NB4 (cell line): ENCODE results near the gene TRIP6.
A peak's percentile ranks its signal among the peaks of the same experiment; 100 is the strongest.

Experiments used
- DNase-seq: peaks from one replicate; pipeline ENCODE4 v3.0.0; 2010; ENCODE audit warnings: low read depth
- H3K4me3 ChIP-seq: one replicate; pipeline ENCODE4 v1.5.1; 2011; ENCODE audit warnings: mild to moderate bottlenecking, low read depth, low read length, moderate library complexity
- CTCF ChIP-seq: IDR thresholded peaks from one replicate; pipeline ENCODE4 v1.5.1; 2012; ENCODE audit warnings: low read depth, low read length
- MAX ChIP-seq: IDR thresholded peaks from 2 replicates; pipeline ENCODE4 v1.6.1; 2011; ENCODE audit warnings: low read depth, low read length
- MYC ChIP-seq: IDR thresholded peaks from 2 replicates; pipeline ENCODE4 v1.6.1; 2011; ENCODE audit warnings: low read depth, low read length
- POLR2A ChIP-seq: IDR thresholded peaks from 2 replicates; pipeline ENCODE4 v1.6.1; 2011; ENCODE audit warnings: mild to moderate bottlenecking; ENCODE audit not compliant: insufficient read length; ENCODE audit errors: extremely low read depth

TRIP6 gene

GRCh38 chr7:100827330-100828226, 39.6 kb upstream of the TRIP6 start, which contains the start of gene EPHB4:
TSS of gene EPHB4 (minus strand) at chr7:100827523. CDS start at chr7:100827030, 493 bp downstream.
- TF ChIP-seq MYC = no peak
- TF ChIP-seq CTCF = peak; percentile 60
- H3K4me3 ChIP-seq = peak within 1 kb of the TSS; percentile 54
- DNase-seq = peak; percentile 81

- H3K4me3 ChIP-seq = no peak overlapping the region
- TF ChIP-seq MAX (no peak), MYC (no peak), CTCF (no peak), POLR2A (no peak)
- no peak for DNase-seq
Measured at GRCh38 chr7:100829150-100829716, 38.0 kb upstream of the TRIP6 start.

- TF ChIP-seq MYC (no peak), CTCF (no peak), MAX (no peak), POLR2A (no peak)
- no peak for DNase-seq
- H3K4me3 ChIP-seq = no peak overlapping the region
Measured at GRCh38 chr7:100830396-100830795, 36.8 kb upstream of the TRIP6 start.

- H3K4me3 ChIP-seq = no peak overlapping the region
- no peak for DNase-seq
- no peak for TF ChIP-seq CTCF
- no peak for TF ChIP-seq MYC
- TF ChIP-seq POLR2A = no peak
- TF ChIP-seq MAX = no peak
Measured at GRCh38 chr7:100832281-100832633, 34.9 kb upstream of the TRIP6 start.

- TF ChIP-seq POLR2A (no peak), MAX (no peak), CTCF (no peak), MYC (no peak)
- H3K4me3 ChIP-seq = no peak overlapping the region
- no peak for DNase-seq
Measured at GRCh38 chr7:100835903-100836811, 31.0 kb upstream of the TRIP6 start.
